Prostate gland (tissue), 2 donors: ENCODE measurements around the gene KCNQ1.

ENCODE experiments used
- POLR2AphosphoS5 ChIP-seq: sonication (generic); formaldehyde crosslinking; IDR thresholded peaks from one replicate; pipeline ENCODE4 v1.6.1; 2017; ENCODE audit warnings: antibody characterized with exemption
- TF ChIP-seq, protein P1 (sequence below), 4 experiments: fragments of 200-600 bp in 2 of 4; fragments of 450-650 bp in 2 of 4; sonication (generic) in 2 of 4; IDR thresholded peaks; 1 replicate in 3 of 4; 2 replicates in 1 of 4; pipeline ENCODE4 v1.5.1; 2016 to 2019; ENCODE audit warnings: antibody characterized with exemption in 4 of 4, mild to moderate bottlenecking in 2 of 4, moderate library complexity in 2 of 4

- TF ChIP-seq POLR2AphosphoS5: no peak
- TF ChIP-seq, protein P1, sequence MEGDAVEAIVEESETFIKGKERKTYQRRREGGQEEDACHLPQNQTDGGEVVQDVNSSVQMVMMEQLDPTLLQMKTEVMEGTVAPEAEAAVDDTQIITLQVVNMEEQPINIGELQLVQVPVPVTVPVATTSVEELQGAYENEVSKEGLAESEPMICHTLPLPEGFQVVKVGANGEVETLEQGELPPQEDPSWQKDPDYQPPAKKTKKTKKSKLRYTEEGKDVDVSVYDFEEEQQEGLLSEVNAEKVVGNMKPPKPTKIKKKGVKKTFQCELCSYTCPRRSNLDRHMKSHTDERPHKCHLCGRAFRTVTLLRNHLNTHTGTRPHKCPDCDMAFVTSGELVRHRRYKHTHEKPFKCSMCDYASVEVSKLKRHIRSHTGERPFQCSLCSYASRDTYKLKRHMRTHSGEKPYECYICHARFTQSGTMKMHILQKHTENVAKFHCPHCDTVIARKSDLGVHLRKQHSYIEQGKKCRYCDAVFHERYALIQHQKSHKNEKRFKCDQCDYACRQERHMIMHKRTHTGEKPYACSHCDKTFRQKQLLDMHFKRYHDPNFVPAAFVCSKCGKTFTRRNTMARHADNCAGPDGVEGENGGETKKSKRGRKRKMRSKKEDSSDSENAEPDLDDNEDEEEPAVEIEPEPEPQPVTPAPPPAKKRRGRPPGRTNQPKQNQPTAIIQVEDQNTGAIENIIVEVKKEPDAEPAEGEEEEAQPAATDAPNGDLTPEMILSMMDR (IDR thresholded peaks at IDR 0.05): no peak
These were observed 365.0 kb downstream of the KCNQ1 start for GRCh38 chr11:2809854-2810253.
